Keratinocyte (primary cell): Measurements from ENCODE around the gene CHN2.

Source experiments
- EZH2 ChIP-seq: IDR thresholded peaks from one replicate; pipeline ENCODE4 v1.6.1; 2012; ENCODE audit warnings: inconsistent platforms, mild to moderate bottlenecking, low read length, moderate library complexity
- TF ChIP-seq, protein P1 (sequence below), 3 experiments: IDR thresholded peaks in 1 of 3; conservative IDR thresholded peaks in 1 of 3; optimal IDR thresholded peaks in 1 of 3; 2 replicates in 2 of 3; 3 replicates in 1 of 3; pipeline versions ENCODE3 to v1.5.1; 2011; ENCODE audit warnings: low read length in 3 of 3, mild to moderate bottlenecking in 3 of 3, moderate library complexity in 2 of 3, control low read depth in 1 of 3, inconsistent platforms in 1 of 3; ENCODE audit not compliant: insufficient read depth in 2 of 3; ENCODE audit errors: extremely low read depth in 1 of 3

GRCh38 chr7:29370531-29371314 lies 176.1 kb downstream of the CHN2 start:
- no peak for TF ChIP-seq EZH2
- TF ChIP-seq, protein P1, sequence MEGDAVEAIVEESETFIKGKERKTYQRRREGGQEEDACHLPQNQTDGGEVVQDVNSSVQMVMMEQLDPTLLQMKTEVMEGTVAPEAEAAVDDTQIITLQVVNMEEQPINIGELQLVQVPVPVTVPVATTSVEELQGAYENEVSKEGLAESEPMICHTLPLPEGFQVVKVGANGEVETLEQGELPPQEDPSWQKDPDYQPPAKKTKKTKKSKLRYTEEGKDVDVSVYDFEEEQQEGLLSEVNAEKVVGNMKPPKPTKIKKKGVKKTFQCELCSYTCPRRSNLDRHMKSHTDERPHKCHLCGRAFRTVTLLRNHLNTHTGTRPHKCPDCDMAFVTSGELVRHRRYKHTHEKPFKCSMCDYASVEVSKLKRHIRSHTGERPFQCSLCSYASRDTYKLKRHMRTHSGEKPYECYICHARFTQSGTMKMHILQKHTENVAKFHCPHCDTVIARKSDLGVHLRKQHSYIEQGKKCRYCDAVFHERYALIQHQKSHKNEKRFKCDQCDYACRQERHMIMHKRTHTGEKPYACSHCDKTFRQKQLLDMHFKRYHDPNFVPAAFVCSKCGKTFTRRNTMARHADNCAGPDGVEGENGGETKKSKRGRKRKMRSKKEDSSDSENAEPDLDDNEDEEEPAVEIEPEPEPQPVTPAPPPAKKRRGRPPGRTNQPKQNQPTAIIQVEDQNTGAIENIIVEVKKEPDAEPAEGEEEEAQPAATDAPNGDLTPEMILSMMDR (optimal IDR thresholded peaks at IDR 0.05 in 1 of 3, IDR thresholded peaks at IDR 0.05 in 1 of 3, conservative IDR thresholded peaks at IDR 0.05 in 1 of 3; ENCODE audit: extremely low read depth in 1 of 3, insufficient read depth in 2 of 3, low read length in 3 of 3), result no peak
